Fibroblast of lung (primary cell): ENCODE measurements around the gene TMEM232. TPM values are rescaled to one million over a fixed set of nuclear protein-coding genes. Genes with fewer than 3 reads are reported as not detected.
A peak's percentile ranks its signal among the peaks of the same experiment; 100 is the strongest.

Experiments
- DNase-seq, 2 donors: peaks; one replicate each; pipeline versions ENCODE4 v3.0.0 to v3.0.0-alpha.2; 2010; ENCODE audit warnings: low read depth in 2 of 2
- H2AFZ ChIP-seq: 2 replicates; pipeline ENCODE4 v1.5.1; 2012; ENCODE audit warnings: low read length, control low read depth, inconsistent platforms
- H3K27ac ChIP-seq: 2 replicates; pipeline ENCODE4 v1.5.1; 2011; ENCODE audit warnings: low read length, control low read depth; ENCODE audit not compliant: insufficient read depth
- H3K27me3 ChIP-seq: 2 replicates; pipeline ENCODE4 v1.5.1; 2011; ENCODE audit warnings: mild to moderate bottlenecking, low read length; ENCODE audit not compliant: control insufficient read depth, insufficient read depth
- H3K36me3 ChIP-seq: 2 replicates; pipeline ENCODE4 v1.5.1; 2011; ENCODE audit warnings: low read length; ENCODE audit not compliant: control insufficient read depth, insufficient read depth
- H3K4me1 ChIP-seq: 2 replicates; pipeline ENCODE4 v1.5.1; 2011; ENCODE audit warnings: low read length; ENCODE audit not compliant: control insufficient read depth, insufficient read depth; ENCODE audit errors: extremely low read depth
- H3K4me2 ChIP-seq: 2 replicates; pipeline ENCODE4 v1.5.1; 2011; ENCODE audit warnings: low read length, control low read depth; ENCODE audit not compliant: insufficient read depth; ENCODE audit errors: extremely low read depth
- H3K4me3 ChIP-seq, 4 experiments: fragments of 200-600 bp in 1 of 4; sonication (generic) in 1 of 4; replicated peaks in 1 of 4; 2 replicates each; pipeline ENCODE4 v1.5.1; 2011 to 2016; ENCODE audit warnings: low read length in 4 of 4, low read depth in 3 of 4, mild to moderate bottlenecking in 3 of 4, control low read depth in 2 of 4, inconsistent platforms in 1 of 4, mixed read lengths in 1 of 4; ENCODE audit not compliant: insufficient read depth in 1 of 4; ENCODE audit errors: control extremely low read depth in 1 of 4
- H3K79me2 ChIP-seq: 2 replicates; pipeline ENCODE4 v1.5.1; 2012; ENCODE audit warnings: mild to moderate bottlenecking, low read length, inconsistent platforms; ENCODE audit not compliant: control insufficient read depth, insufficient read depth
- H3K9ac ChIP-seq: 2 replicates; pipeline ENCODE4 v1.5.1; 2011; ENCODE audit warnings: mild to moderate bottlenecking, low read length, control low read depth; ENCODE audit not compliant: insufficient read depth
- H3K9me3 ChIP-seq: 2 replicates; pipeline ENCODE4 v1.5.1; 2012; ENCODE audit warnings: low read depth, low read length; ENCODE audit not compliant: control insufficient read depth, insufficient read depth
- H4K20me1 ChIP-seq: 2 replicates; pipeline ENCODE4 v1.5.1; 2011; ENCODE audit warnings: low read length; ENCODE audit not compliant: control insufficient read depth, insufficient read depth; ENCODE audit errors: extremely low read depth
- EZH2 ChIP-seq: IDR thresholded peaks from 2 replicates; pipeline ENCODE4 v1.5.1; 2012; ENCODE audit warnings: low read length, control low read depth, mild to moderate bottlenecking; ENCODE audit errors: missing control alignments
- polyA plus RNA-seq, 2 donors: library from polyadenylated mRNA; depleted of rRNA in 1 of 2; stranded (reverse) in 1 of 2; unstranded in 1 of 2; fragments of >200 nt; gene quantifications; 2 replicates each; pipeline ENCODE4 v1.2.1, GENCODE V29; 2011 to 2012; ENCODE audit warnings: missing spikeins in 1 of 2
- total RNA-seq: library from RNA; depleted of rRNA; stranded (reverse); fragments of >200 nt; gene quantifications from 2 replicates; pipeline ENCODE4 v1.2.1, GENCODE V29; 2014
- TF ChIP-seq, protein P1 (sequence below), 2 donors: IDR thresholded peaks in 1 of 2; conservative IDR thresholded peaks in 1 of 2; 1 replicate in 1 of 2; 2 replicates in 1 of 2; pipeline ENCODE4 v1.5.1; 2011 to 2012; ENCODE audit warnings: low read length in 2 of 2, control low read depth in 1 of 2, inconsistent platforms in 1 of 2, low read depth in 1 of 2, mild to moderate bottlenecking in 1 of 2

The TMEM232 gene
- total and polyA plus RNA-seq, 2 donors (not counting 1 experiment from before 2014, with no cell fraction given), result 2.0 to 5.6 TPM

DNA sequence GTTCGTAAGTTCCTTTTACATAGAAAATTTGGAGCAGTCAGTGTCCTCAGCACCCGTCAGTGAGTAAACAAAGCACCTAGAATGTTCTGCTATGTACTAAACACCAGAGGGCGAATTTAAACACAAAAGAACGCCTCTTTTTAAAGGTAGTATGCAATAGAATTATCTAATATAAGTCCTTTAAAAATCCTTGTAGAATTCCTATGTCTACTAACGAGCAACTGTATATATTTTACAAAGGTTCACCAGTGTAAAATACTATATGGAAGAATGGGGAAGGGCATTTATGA lies 499 bp upstream of the TMEM232 start:
- Histone ChIP-seq H3K79me2 (no peaks in the 10 kb centered on the region), H3K27ac (no peak overlapping the region), H3K36me3 (no peaks in the 10 kb centered on the region), H3K4me2 (peak overlapping the region; percentile 75), H3K4me3 (peak overlapping the region; percentile 44 to 81 (median 52)), H3K27me3 (no peaks in the 10 kb centered on the region), H4K20me1 (no peaks in the 10 kb centered on the region), H2AFZ (peak overlapping the region; percentile 78), H3K9ac (no peak overlapping the region), H3K4me1 (no peaks in the 10 kb centered on the region), H3K9me3 (no peaks in the 10 kb centered on the region)
- TF ChIP-seq EZH2, result no peak
- TF ChIP-seq, protein P1, sequence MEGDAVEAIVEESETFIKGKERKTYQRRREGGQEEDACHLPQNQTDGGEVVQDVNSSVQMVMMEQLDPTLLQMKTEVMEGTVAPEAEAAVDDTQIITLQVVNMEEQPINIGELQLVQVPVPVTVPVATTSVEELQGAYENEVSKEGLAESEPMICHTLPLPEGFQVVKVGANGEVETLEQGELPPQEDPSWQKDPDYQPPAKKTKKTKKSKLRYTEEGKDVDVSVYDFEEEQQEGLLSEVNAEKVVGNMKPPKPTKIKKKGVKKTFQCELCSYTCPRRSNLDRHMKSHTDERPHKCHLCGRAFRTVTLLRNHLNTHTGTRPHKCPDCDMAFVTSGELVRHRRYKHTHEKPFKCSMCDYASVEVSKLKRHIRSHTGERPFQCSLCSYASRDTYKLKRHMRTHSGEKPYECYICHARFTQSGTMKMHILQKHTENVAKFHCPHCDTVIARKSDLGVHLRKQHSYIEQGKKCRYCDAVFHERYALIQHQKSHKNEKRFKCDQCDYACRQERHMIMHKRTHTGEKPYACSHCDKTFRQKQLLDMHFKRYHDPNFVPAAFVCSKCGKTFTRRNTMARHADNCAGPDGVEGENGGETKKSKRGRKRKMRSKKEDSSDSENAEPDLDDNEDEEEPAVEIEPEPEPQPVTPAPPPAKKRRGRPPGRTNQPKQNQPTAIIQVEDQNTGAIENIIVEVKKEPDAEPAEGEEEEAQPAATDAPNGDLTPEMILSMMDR (conservative IDR thresholded peaks at IDR 0.05 in 1 of 2, IDR thresholded peaks at IDR 0.05 in 1 of 2; ENCODE audit: low read depth in 1 of 2, low read length in 2 of 2), result peak in 1 of 2 donors; percentile 2
- no peak for DNase-seq

DNA sequence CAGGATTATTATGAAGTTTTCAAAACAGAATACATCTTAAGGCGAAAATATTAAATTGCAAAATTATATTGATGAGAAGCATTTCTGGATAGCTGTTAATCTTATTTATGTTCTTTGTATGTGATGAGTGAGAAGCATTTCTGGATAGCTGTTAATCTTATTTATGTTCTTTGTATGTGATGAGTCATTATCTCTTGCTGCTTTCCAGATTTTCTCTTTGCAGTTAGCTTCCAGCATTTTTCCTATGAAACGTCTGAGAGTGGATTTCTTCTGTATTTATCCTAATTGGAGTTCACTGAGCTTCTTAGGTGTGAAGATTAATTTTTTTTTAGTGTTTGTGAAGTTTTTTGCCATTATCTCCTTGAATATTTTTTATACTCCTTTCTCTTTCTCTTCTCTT lies 8.2 kb downstream of the TMEM232 start:
- TF ChIP-seq, protein P1 (conservative IDR thresholded peaks at IDR 0.05 in 1 of 2, IDR thresholded peaks at IDR 0.05 in 1 of 2; ENCODE audit: low read depth in 1 of 2, low read length in 2 of 2), result no peak
- no peak for TF ChIP-seq EZH2

DNA sequence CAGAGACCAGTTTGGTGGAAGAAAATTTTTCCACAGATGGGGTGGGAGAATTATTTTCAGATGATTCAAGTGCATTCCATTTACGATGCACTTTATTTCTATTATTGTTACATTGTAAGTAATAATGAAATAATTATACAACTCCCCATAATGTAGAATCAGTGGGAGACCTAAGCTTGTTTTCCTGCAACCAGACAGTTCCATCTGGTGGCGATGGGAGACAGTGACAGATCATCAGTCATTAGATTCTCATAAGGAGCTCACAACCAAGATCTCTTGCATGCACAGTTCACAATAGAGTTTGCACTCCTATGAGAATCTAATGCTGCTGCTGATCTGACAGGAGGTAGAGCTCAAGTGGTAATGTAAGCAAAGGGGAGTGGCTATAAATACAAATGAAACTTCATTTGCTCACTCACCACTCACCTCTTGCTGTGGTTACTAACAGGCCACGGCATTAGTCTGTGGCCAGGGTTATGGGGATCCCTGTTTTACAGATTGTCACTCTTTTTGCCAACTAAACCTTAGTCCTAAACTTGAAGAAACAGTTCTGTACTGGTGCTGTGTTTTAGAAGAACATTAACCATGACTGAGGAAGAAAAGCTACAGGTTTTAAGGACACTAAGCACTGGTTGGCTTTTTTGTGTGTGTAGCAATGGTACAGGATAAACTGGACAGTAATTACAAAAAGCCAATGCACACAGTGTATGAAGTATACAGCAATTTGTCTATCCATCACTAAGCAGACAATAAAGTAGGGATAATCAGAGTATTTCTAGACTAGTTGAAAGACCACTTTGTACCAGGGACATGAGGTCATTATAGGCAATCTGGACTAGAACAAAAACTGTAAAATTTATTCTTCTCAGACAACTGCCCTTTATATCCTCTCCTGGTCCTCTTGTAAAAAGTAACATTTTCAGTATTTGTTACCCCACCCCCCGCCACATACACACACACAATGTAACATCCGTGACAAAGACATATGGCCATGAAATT lies 9.9 kb downstream of the TMEM232 start:
- Histone ChIP-seq H3K9ac (no peak overlapping the region), H3K4me1 (no peaks in the 10 kb centered on the region), H3K27me3 (no peaks in the 10 kb centered on the region), H3K79me2 (no peaks in the 10 kb centered on the region), H3K4me3 (no peak overlapping the region), H3K4me2 (no peak overlapping the region), H3K9me3 (no peaks in the 10 kb centered on the region), H3K36me3 (no peaks in the 10 kb centered on the region), H2AFZ (no peak overlapping the region), H4K20me1 (no peaks in the 10 kb centered on the region), H3K27ac (no peak overlapping the region)
- no peak for TF ChIP-seq EZH2
- TF ChIP-seq, protein P1 (conservative IDR thresholded peaks at IDR 0.05 in 1 of 2, IDR thresholded peaks at IDR 0.05 in 1 of 2; ENCODE audit: low read depth in 1 of 2, low read length in 2 of 2), result no peak
- DNase-seq, result no peak

More for the DNA sequence above, 8.2 kb downstream of the TMEM232 start:
- no peak overlapping the region for H3K4me2 ChIP-seq
- no peak overlapping the region for H2AFZ ChIP-seq
- H3K9me3 ChIP-seq, result no peaks in the 10 kb centered on the region
- H3K4me3 ChIP-seq, result no peak overlapping the region
- H3K27me3 ChIP-seq, result no peaks in the 10 kb centered on the region
- no peaks in the 10 kb centered on the region for H3K79me2 ChIP-seq
- no peak overlapping the region for H3K9ac ChIP-seq
- no peaks in the 10 kb centered on the region for H3K36me3 ChIP-seq
- no peak for DNase-seq
- H3K27ac ChIP-seq, result no peak overlapping the region
- H4K20me1 ChIP-seq, result no peaks in the 10 kb centered on the region
- H3K4me1 ChIP-seq, result no peaks in the 10 kb centered on the region
